Measurements from ENCODE around the gene EIF3L. TPM values are rescaled to one million over a fixed set of nuclear protein-coding genes. Genes with fewer than 3 reads are reported as not detected.
A peak's percentile ranks its signal among the peaks of the same experiment; 100 is the strongest.

EIF3L gene
- total and polyA plus RNA-seq, 2 of the 8 experiments (the other 6 are each of a cell fraction or from before 2014, with no cell fraction given), result 639 to 886 TPM

GRCh38 chr22:37818409-37819104 lies 30.7 kb upstream of the EIF3L start (continued):
- TF ChIP-seq RBBP5 (IDR thresholded peaks at IDR 0.05; ENCODE audit: borderline replicate concordance, low read depth, low read length), result peak; percentile 65; the same call in 1 of the 2 replicates
- TF ChIP-seq SIN3A (conservative IDR thresholded peaks at IDR 0.05 in 1 of 2, IDR thresholded peaks at IDR 0.05 in 1 of 2; ENCODE audit: low read depth in 1 of 2, low read length in 2 of 2), result 0 out of 4 replicates have a peak, but pooled peaks of 1 of the 2 experiments have one; percentile 35
- peak in 1 of 2 experiments; percentile 88; a peak in 2 of 4 replicates for TF ChIP-seq HDAC2 (IDR thresholded peaks at IDR 0.05; ENCODE audit: borderline replicate concordance in 1 of 2, low read depth in 2 of 2, low read length in 2 of 2)
- TF ChIP-seq CHD1 (IDR thresholded peaks at IDR 0.05; ENCODE audit: low read depth, low read length), result no peak
- TF ChIP-seq HDAC6 (IDR thresholded peaks at IDR 0.05; ENCODE audit: low read depth, low read length), result no peak
- TF ChIP-seq JUN (IDR thresholded peaks at IDR 0.05; ENCODE audit: low read depth, low read length), result no peak
- TF ChIP-seq TBP (IDR thresholded peaks at IDR 0.05; ENCODE audit: low read depth, low read length), result peak; percentile 61; the same call in 1 of the 2 replicates
- no peak for TF ChIP-seq ATF3 (IDR thresholded peaks at IDR 0.05; ENCODE audit: insufficient read depth, low read depth, low read length)
- peak; percentile 80 for TF ChIP-seq KDM4A (IDR thresholded peaks at IDR 0.05; ENCODE audit: low read depth, low read length, severe bottlenecking)
- TF ChIP-seq CTCF (IDR thresholded peaks at IDR 0.05; ENCODE audit: control extremely low read depth in 1 of 3, insufficient read depth in 1 of 3, low read depth in 1 of 3, low read length in 3 of 3), result peak; percentile 47 to 48 (median 48)
- TF ChIP-seq MAFK (IDR thresholded peaks at IDR 0.05; ENCODE audit: low read depth, low read length), result no peak
- TF ChIP-seq ASH2L (IDR thresholded peaks at IDR 0.05; ENCODE audit: low read length), result peak; percentile 72
- TF ChIP-seq EP300 (IDR thresholded peaks at IDR 0.05; ENCODE audit: borderline replicate concordance in 1 of 2, low read depth in 2 of 2, low read length in 2 of 2), result no peak
- TF ChIP-seq RNF2 (IDR thresholded peaks at IDR 0.05; ENCODE audit: borderline replicate concordance, low read depth, low read length, missing control alignments, poor library complexity, severe bottlenecking), result peak; percentile 60
- no peak for TF ChIP-seq TCF12 (IDR thresholded peaks at IDR 0.05; ENCODE audit: low read depth, low read length)
- TF ChIP-seq TAF7 (optimal IDR thresholded peaks at IDR 0.05; ENCODE audit: borderline replicate concordance, low read depth, low read length), result no peak
- no peak for TF ChIP-seq ZNF274 (IDR thresholded peaks at IDR 0.05; ENCODE audit: borderline replicate concordance, extremely low read depth, low read length)
- 0 out of 3 replicates have a peak, but pooled peaks of 1 of the 2 experiments have one; percentile 21 for TF ChIP-seq POLR2A (IDR thresholded peaks at IDR 0.05; ENCODE audit: control extremely low read depth in 1 of 2, low read depth in 2 of 2, low read length in 2 of 2)
- TF ChIP-seq BCL11A (IDR thresholded peaks at IDR 0.05; ENCODE audit: low read depth in 2 of 2, low read length in 2 of 2), result no peak
- no peak for TF ChIP-seq BACH1 (IDR thresholded peaks at IDR 0.05; ENCODE audit: low read length)
